ENCODE measurements around the gene SERPINB5.

- TF ChIP-seq, protein P1, sequence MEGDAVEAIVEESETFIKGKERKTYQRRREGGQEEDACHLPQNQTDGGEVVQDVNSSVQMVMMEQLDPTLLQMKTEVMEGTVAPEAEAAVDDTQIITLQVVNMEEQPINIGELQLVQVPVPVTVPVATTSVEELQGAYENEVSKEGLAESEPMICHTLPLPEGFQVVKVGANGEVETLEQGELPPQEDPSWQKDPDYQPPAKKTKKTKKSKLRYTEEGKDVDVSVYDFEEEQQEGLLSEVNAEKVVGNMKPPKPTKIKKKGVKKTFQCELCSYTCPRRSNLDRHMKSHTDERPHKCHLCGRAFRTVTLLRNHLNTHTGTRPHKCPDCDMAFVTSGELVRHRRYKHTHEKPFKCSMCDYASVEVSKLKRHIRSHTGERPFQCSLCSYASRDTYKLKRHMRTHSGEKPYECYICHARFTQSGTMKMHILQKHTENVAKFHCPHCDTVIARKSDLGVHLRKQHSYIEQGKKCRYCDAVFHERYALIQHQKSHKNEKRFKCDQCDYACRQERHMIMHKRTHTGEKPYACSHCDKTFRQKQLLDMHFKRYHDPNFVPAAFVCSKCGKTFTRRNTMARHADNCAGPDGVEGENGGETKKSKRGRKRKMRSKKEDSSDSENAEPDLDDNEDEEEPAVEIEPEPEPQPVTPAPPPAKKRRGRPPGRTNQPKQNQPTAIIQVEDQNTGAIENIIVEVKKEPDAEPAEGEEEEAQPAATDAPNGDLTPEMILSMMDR (IDR thresholded peaks at IDR 0.05): no peak
- TF ChIP-seq POLR2A (IDR thresholded peaks at IDR 0.05) (no peak), POLR2AphosphoS5 (IDR thresholded peaks at IDR 0.05) (no peak)
Measured at GRCh38 chr18:63515801-63516200, 39.0 kb downstream of the SERPINB5 start.

Measured in upper lobe of left lung (tissue), 4 donors.